OCI-M1 (cell line): ENCODE data around the gene NOTCH4.
"Not testable (repeated sequence)": the region's sequence is repeated elsewhere in the genome, so short reads cannot be mapped to it uniquely, and the experiment has no call there.

ENCODE experiments used
- DNase-seq: peaks from one replicate; lab custom pipeline; 2025; lab: John Stamatoyannopoulos, UW

Gene NOTCH4

DNA sequence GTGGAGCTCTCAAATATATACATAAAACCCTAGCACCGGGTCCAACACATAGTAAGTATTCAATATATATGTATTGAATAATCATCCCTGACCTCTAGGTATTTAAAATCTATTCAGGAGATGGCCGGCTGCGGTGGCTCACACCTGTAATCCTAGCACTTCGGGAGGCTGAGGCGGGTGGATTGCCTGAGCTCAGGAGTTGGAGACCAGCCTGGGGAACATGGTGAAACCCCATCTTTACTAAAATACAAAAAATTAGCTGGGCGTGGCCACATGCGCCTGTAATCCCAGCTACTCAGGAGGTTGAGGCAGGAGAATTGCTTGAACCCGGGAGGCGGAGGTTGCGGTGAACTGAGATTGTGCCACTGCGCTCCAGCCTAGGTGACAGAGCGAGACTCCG, 30.8 kb downstream of the NOTCH4 start:
- DNase-seq, result not testable (repeated sequence)

DNA sequence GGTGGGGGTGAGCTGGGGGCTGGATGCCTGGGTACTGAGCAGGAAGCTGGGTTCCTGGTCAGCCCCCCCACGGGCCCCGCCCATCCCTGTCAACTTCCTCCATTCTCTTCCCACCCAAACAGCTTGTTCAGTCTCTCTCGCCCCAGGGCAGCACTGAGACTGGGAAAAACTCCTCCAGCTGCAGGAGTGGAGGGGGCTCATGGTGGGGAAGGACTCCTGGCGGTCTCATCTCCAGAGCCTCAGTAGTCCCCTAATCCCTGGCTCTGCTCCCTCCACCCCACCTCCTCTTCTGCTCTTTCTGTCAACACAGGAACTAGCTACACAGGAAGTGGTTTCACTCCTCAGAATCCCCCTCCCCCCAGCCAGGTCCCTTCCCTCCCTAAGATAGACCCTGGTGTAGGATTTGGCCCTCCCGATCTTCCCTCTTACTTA, 31.2 kb downstream of the NOTCH4 start, which contains the start of gene GPSM3:
Gene GPSM3, minus strand, starts transcription at position 36 of the 432 bp plus-strand sequence. CDS start 130 bp downstream, outside the sequence.
- peak; percentile 93 for DNase-seq

DNA sequence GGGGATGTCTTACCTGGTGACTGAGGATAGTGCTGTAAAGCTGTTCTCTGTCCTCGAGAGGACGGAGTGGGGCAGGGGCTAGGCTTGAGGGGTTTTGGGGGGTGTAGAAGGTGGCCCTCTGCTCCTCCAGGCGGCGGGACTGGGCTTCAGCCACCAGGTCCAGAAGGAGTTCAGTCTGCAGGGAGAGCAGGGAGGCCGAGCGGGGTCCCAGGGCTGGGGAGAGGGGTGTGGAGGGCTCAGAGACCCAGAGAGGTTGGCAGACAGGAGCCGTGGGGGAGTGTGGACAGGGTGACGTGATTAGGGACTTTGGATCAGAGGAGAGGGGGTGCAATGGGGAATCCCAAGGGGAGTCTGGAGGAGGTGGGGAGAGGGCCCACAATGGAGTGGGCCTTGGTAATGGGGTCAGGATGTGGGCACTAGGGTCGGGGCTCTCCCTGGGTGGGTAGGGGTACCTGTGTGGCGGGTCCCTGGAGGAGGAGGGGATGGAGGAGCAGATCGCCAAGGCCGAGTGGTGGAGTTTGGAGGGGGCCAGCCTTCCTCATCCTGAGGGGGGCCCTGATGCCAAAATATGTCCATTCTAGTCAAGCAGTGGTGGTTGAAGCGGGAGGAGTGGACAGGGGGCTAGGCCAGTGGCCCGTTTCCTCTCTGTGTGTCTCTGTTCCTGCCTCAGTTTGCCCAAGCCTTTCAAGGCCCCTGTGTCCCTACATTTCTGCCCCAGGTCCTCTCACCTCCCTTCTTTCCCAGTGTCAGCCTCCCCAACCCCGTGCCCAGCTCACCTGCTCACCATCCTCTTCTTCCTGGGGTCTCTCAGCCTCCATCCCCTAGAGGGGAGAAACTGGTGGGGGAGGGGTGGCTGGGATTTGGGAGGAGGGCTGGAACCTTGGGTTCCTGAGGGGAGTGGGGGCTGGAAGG, 31.9 kb downstream of the NOTCH4 start:
- no peak for DNase-seq

DNA sequence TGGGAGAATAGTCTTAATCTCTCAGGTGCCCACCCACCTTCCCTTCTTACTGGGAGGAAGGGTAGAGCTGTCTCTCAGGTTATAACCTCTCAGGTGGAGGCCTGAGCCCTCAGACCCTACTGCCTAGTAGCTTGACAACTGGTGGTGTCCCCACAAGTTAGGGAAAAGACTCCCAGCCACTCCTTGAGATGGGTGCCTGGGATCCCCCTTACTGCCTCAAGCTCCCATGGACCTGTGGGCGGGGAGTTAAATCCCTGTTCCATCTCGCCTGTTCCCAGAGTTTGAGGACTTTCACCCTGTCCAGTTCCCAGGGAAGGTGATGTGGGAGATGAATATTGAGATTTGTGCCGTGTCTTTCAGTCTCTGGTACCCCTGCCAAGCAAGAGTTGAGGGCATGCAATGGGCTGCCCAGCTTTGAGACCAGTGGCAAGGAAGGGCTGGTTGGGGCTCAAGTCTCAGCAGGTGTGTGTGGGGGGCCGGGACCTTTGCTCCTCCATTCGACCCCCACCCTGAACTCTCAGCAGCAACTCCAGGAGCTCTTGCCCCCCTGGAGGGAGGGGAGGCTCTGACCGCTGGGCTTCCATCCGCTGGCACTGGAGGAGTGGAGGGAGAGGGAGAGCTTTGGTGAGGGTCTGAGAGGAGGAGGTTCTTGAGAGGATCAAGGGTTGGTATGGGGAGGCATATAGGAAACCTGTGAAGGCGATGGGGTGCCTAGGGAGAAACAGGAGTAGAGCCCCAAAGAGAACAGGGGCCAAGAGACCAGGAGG, 32.8 kb downstream of the NOTCH4 start:
- no peak for DNase-seq

DNA sequence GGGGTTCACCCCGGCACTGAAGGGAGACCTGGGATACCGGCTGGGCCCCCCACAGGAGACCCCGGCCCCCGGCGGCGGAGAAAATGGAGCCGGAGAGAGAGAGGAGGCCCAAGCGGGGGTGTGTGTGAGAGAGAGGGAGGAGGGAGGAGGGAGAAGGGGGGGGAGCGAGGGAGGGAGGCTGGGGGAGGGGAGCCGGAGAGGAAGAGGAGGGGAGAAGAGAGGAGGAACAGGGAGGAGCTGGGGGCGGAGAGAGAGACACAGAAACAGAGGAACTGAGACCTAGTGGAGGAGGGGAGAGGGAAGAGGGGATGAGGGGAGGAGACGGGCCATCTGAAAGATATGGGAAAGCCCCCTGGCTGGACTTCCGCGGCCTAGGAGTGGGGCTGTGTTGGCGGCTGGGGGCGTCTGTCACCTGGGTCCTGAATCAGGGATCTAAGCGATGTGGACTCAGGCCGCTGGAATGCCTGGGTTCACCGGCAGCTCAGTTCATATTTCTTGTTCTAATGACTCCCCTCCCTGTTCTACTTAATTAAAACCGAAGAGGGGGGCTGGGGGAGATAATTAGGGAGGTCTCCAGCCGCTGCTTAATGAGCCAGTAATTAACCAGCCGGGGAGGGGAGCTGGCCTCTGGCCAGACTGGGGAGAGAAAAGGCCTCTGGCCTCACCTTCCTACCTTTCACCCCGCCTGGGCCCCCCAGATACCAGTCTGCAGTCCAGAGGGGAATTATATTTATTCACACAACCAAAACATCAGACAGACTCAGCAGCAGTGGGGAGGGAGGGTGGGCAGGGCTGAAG, 33.6 kb downstream of the NOTCH4 start, which contains the start of gene PBX2:
Gene PBX2, minus strand, starts transcription at position 149 of the 798 bp plus-strand sequence. CDS start 287 bp downstream, outside the sequence.
- peak; percentile 98 for DNase-seq

DNA sequence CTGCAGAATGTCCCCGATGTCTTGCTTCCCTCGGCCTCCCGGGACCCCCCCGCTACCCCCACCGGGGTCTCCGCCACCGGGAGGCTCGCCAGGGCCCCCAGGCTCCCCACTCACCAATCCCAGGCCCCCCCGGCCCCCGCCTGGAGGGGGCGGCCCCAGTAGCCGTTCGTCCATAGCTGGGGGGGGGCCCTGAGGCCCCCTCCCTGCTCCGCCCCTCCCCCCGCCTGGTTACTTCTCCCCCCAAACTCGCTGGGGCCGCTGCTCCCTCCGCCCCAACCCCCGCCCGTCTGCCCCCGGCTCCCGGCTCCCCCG, 34.2 kb downstream of the NOTCH4 start:
- DNase-seq, result no peak

DNA sequence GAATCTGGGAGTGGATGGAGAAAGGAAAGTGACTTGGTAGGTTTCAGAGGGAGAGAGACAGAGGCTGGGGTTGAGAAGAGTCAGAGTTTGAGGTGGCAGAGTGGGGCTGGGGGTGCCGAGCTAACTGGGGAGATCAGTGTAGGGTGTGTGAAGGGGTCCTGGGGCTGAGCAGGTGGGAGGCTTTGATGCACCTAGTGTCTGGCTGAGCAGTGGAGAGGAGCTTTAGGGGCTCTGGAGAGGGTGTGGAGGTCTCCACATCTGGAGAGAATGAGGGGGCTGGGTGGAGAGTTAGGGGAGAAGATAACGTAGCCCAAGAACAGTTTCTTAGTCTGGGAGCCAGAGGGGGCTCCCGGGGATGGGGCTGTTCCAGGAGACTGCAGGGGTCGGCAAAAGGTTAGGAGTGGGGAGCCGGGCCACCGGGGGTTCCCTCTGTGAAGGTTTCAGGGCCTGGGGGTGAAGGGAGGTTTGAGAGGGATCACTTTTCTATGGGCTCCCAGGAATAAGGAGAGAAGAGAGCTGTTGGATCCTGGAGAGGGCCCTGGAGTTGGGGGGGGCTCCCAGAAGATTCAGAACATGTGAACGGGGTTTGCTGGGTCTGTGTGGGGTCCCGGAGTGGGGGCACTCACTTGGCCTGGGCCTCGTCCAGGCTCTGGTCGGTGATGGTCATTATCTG, 34.7 kb downstream of the NOTCH4 start:
- no peak for DNase-seq

DNA sequence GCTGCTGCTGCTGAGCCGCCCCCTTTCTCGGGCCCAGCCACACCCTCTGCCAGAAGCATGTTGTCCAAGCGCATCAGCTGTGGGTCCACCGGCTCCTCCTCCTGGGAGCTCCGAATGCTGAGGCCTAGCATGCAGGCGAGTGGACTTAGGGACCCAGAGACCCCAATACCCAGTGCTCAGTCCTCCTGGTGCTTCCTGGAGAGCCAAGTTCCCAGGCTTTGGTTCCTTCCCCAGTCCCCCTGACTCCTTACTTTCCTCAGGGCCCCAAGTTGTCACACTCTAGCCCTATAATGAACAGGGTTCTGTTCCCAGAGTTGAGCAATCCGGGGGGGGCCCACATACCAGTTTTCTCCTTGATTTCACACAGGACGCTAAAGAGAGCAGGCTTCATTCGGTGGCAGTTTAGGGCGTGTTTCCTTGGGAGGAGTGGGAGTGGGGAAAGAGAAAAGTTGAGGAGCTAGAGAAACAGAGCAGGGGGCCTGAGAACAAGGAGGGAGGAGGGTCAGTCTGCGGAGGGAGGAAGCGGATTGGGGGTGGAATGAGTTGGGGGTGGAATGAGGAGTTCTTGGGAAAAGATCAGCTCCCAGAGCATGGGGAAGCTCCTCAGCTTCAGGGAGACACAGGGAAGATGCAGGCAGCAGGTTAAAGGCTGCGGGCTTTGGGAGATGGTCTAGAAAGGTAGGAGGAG, 35.3 kb downstream of the NOTCH4 start:
- DNase-seq, result no peak

DNA sequence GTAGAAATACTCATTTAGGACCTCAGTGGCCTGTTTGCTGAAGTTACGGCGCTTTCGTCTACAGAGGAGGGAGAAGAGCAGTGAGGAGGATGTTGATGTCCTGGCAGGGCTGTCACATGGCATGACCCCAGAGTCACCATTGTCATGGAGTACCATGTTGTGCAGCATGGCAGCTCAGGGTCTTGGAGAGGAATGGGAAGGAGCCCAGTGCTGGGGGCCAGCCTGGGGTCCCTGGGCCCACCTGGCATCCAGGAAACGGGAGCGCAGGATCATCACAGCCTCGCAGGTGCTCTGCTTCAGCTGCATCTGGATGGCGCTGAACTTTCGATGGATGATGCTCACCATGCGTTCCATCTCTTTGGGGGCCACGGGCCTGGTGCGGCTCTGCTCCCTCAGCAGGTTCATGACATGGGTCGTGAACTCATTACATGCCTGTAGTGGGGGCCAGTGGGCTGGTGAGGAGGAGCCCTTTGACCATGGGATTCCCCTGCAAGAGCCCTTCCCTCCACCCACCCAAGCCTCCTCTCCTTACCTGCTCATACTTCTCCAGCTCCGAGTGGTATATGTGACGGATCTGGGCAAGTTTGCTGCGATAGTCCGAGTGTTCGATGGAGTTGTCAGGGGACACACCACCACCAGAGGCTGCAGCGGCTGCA, 36.0 kb downstream of the NOTCH4 start:
- DNase-seq, result not testable (repeated sequence)

DNA sequence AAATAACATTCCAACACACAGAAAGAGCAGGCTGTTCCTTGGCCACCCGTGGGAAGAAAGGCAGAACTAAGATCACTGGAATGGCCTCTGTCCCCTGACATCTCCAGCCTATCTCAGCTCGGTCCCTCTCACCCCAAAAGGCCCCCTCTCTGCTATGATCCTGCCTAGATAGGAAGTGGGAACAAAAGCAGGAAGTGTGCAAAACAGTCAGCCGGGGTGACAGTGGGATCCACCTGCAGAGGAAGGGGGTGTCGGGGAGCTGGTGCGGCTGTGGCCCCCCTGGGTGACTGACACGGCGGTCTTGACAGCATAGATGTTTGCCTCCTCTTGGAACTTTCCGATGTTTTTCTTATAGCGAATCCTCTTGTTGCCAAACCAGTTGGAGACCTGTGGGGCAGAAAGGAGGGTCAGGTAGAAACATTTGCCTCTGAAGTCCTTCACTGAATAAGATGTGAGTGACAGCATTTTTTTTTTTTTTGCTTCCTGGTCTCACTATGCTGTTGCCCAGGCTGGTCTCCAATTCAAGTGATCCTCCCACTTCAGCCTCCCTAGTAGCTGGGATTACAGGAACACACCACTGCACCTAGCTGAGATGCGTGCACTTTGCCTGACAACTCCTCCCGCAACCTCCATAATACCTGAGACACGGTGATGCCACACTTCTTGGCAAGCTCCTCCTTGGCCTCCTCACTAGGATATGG, 36.7 kb downstream of the NOTCH4 start:
- DNase-seq, result no peak

DNA sequence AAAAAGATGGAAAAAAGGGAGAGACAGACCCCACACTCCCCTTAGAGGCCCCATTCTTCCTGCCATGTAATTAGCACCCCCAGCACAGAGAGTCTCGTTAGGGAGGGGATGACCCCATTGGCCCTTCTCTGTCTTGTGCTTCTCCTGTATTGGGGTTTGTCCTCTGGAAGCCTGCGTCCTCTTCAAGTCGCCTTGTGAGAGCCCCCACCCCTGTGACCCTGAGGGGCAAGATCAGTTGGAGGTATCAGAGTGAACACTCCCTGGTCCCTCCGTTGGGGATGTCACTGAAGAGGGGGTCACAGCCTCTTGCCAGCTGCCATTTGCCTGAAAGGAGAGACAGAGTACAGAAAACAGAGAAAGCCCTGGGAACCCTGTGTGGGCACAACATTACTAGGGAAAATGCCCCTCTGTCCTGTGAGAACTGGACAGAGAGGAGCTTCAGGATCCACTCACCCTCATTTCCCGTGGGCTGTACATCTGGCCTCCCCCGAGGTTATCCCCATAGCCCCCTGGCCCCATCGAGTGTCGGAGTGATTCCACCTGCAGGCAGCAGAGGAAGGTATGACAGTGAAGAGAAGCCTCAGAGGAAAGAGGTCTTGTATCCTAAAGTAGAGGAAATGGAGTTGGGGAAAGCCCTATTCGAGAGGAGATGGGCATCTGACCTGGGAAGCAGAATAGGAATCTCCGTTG, 37.6 kb downstream of the NOTCH4 start:
- DNase-seq, result not testable (repeated sequence)

DNA sequence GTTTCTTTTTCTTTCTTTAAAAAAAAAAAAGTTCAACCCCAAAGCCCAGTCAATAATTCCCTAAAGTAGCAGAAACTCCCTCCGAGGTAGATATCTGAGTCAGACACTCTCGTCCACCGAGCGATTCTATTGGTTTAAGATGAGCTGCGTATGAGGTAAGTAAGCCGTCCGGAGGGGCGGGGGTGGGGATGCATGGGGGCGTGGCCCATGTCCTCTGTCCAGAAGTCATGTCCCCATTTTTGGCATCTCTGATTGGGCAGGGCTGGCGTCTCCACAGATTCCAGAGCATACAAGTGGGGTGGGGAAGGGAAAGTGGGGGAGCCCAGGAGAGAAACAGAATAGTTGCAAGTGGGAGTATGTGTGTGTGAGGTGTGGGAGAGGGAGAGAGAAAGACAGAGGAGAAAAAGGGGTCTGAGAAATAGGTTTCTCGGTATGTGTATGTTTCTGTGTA, 38.2 kb downstream of the NOTCH4 start:
- peak; percentile 95 for DNase-seq

DNA sequence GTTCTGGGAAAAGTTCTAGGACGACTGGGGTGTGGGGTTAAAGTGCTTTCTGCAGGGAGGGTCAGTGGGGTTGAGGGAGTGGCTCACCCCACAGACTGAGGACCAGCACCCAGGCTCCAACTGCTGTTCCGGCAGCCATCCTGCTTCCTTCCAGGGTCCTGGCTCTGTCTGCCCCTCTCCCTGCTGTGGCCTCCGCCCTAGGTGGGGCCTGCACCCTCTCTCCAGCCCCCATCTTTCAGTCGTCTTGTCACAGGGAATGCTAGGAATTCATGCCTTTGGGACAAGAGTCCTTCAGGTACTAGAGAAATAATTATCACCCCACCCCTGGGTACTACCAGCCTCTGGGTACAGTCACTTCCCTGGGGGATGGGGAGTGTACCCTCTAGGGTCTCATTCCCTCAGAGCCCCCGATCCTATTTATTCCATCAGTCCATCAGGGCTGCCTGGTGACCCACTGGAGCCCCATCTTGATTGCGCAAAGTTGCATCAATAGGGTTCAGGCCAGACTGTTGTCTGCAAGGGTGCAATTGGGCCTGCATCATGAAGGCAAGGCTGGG, 39.7 kb downstream of the NOTCH4 start, which contains the start of gene AGER:
Gene AGER, minus strand, starts transcription at position 170 of the 557 bp plus-strand sequence. Its CDS starts 31 bp downstream, at position 139.
- DNase-seq, result no peak

DNA sequence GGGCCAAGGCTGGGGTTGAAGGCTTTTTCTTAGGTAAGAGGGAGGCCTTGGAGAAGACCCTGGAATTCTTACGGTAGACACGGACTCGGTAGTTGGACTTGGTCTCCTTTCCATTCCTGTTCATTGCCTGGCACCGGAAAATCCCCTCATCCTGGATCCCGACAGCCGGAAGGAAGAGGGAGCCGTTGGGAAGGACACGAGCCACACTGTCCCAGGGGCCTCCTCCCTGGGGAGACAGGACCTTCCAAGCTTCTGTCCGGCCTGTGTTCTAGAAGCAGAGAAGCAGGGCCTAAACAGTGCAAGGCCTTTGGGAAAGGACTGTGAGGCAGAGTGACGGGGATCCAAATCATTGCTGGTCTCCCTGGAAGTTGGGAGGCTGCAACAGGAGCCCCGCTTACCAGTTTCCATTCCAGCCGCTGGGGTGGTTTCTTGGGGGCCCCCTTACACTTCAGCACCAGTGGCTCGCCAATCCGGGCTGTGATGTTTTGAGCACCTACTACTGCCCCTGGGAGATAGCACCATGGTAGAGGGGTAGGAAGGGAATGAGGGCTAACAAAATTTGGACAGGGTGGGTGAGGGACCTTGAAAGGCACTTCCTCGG, 40.3 kb downstream of the NOTCH4 start:
- no peak for DNase-seq

DNA sequence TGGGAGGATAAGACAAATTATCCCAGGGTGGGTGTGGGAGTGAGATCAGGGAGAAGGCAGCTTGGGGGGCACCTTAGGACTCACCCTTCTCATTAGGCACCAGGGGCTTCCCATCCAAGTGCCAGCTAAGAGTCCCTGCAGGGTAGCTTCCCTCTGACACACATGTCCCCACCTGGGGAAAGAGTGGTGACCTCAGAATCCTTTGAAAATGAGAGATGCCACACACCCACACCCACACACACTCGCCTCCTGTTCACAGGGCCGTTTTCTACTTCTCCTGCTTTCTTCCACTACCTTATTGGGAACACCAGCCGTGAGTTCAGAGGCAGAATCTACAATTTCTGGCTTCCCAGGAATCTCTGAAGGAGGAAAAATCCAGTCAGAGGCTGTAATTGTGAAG, 40.8 kb downstream of the NOTCH4 start:
- DNase-seq, result no peak

DNA sequence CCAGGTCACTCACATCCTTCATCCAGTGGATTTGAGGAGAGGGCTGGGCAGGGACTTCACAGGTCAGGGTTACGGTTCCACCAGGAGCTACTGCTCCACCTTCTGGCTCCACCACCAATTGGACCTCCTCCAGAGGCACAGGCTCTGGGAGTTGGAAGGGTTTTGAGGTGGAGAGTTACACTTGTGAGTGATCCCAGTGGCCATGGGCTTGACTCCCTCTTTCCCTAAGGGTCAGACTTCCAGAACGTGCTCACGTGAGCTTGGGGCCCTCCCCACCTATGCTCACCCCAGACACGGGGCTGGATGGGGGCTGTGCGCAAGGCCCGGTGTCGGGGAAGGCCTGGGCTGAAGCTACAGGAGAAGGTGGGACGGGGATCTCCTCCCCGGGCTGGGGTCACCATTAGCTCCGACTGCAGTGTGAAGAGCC, 41.3 kb downstream of the NOTCH4 start:
- DNase-seq, result no peak

DNA sequence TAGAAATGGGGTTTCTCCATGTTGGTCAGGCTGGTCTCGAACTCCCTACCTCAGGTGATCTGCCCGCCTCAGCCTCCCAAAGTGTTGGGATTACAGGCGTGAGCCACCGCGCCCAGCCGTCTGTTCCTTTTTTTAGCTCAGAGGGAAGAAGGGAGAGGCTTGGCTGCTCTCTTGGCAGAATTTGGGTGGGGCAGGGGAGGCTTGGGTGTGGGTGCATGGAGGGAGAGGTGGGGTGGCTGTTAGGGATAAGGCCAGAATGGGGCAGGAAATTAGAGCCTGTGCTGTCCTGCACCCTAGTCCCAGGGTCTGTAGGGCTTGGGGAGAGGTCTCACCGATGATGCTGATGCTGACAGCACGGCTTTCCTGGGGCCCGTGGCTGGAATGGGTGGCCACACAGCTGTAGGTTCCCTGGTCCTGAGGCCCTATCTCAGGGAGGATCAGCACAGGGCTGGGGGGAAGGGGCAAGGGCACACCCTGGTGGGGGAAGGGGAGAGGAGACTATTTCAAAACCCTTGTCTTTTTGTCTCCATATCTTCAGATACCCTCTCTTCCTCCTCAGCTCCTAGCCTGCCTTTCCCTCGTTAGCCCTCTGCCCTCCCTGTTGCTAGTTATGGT, 41.8 kb downstream of the NOTCH4 start:
- peak; percentile 50 for DNase-seq
